ENCODE measurements around the gene LGI4.

The LGI4 gene

DNA sequence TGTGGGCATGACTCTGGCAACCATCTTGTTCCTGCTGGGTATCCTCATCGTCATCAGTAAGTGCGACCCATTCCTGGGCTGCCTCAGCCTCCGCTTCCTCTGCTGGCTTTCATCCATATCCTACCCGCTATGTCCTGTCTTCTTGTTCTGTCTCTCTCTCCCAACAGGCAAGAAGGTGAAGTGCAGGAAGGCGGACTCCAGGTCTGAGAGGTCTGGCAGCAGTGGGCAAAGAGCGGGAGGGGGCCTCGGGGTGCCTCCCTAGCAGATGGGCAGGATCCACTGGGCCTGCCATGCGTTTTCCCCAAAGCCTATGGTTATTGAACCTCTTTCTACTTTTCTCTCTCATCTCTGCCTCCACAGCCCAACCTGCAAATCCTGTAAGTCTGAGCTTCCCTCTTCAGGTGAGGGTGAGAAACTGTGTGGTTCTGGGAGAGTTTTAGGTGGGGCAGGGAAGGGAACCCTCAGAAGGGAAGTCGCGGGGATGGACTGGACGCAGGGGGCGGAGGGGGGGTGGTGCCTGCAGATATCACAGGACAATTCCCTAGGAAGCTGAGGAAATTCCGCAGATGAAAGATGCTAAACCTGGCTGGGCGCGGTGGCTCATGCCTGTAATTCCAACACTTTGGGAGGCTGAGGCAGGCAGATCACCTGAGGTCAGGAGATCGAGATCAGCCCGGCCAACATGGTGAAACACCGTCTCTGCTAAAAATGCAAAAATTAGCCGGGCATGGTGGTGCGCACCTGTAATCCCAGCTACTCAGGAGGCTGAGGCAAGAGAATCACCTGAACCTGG lies 16.6 kb upstream of the LGI4 start:
- TF ChIP-seq TAF1 (IDR thresholded peaks at IDR 0.05; ENCODE audit: borderline replicate concordance, insufficient read depth, low read length) = no peak
- TF ChIP-seq FOXP2 (optimal IDR thresholded peaks at IDR 0.05; ENCODE audit: borderline replicate concordance, extremely low read depth, extremely low read length, insufficient read depth) = no peak
- no peak for TF ChIP-seq POLR2AphosphoS5 (IDR thresholded peaks at IDR 0.05; ENCODE audit: low read depth, low read length)
- TF ChIP-seq SIN3A (IDR thresholded peaks at IDR 0.05; ENCODE audit: borderline replicate concordance, insufficient read depth, low read length) = no peak
- no peak for TF ChIP-seq REST (IDR thresholded peaks at IDR 0.05; ENCODE audit: insufficient read depth in 1 of 2, low read depth in 2 of 2, low read length in 2 of 2)

DNA sequence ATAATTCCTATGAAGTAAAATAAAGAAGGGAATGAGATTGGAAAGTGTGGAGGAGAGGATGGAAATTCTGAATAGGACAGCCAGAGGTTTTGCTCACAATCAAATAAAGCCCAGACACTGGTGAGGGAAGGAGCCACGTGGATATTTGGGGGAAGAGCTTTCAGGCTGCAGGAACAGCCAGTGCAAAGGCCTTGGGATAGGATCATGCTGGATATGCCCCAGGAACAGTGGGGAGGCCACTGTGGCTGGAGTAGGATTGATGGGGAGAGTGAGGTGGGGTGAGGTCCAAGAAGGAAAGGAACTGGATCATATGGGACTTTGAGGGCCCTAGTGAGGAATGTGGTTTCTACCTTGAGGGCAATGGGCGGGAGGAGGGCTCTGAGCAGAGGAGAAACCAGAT lies 15.6 kb upstream of the LGI4 start:
- TF ChIP-seq TAF1 (IDR thresholded peaks at IDR 0.05; ENCODE audit: borderline replicate concordance, insufficient read depth, low read length) = no peak
- TF ChIP-seq POLR2AphosphoS5 (IDR thresholded peaks at IDR 0.05; ENCODE audit: low read depth, low read length) = no peak
- TF ChIP-seq FOXP2 (optimal IDR thresholded peaks at IDR 0.05; ENCODE audit: borderline replicate concordance, extremely low read depth, extremely low read length, insufficient read depth) = no peak
- no peak for TF ChIP-seq REST (IDR thresholded peaks at IDR 0.05; ENCODE audit: insufficient read depth in 1 of 2, low read depth in 2 of 2, low read length in 2 of 2)
- TF ChIP-seq SIN3A (IDR thresholded peaks at IDR 0.05; ENCODE audit: borderline replicate concordance, insufficient read depth, low read length) = no peak

DNA sequence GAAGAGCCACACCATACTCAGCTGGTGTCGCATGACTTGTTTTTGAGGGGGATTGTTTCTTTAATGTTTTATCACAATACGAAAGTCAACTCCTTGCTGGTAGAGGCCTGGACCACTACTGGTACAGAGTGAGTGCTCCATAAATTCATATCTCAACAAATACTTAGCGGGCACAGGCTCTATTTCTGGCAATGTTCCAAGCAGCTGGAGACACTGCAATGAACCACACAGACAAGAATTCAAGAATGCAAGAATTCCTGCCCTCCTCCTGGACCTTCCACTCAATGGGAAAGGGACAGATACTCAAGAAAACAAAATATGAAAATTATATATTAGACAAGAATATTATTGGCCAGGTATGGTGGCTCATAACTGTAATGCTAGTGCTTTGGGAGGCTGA lies 14.6 kb upstream of the LGI4 start:
- no peak for TF ChIP-seq REST (IDR thresholded peaks at IDR 0.05; ENCODE audit: insufficient read depth in 1 of 2, low read depth in 2 of 2, low read length in 2 of 2)
- TF ChIP-seq TAF1 (IDR thresholded peaks at IDR 0.05; ENCODE audit: borderline replicate concordance, insufficient read depth, low read length) = no peak
- no peak for TF ChIP-seq FOXP2 (optimal IDR thresholded peaks at IDR 0.05; ENCODE audit: borderline replicate concordance, extremely low read depth, extremely low read length, insufficient read depth)
- TF ChIP-seq POLR2AphosphoS5 (IDR thresholded peaks at IDR 0.05; ENCODE audit: low read depth, low read length) = no peak
- no peak for TF ChIP-seq SIN3A (IDR thresholded peaks at IDR 0.05; ENCODE audit: borderline replicate concordance, insufficient read depth, low read length)

DNA sequence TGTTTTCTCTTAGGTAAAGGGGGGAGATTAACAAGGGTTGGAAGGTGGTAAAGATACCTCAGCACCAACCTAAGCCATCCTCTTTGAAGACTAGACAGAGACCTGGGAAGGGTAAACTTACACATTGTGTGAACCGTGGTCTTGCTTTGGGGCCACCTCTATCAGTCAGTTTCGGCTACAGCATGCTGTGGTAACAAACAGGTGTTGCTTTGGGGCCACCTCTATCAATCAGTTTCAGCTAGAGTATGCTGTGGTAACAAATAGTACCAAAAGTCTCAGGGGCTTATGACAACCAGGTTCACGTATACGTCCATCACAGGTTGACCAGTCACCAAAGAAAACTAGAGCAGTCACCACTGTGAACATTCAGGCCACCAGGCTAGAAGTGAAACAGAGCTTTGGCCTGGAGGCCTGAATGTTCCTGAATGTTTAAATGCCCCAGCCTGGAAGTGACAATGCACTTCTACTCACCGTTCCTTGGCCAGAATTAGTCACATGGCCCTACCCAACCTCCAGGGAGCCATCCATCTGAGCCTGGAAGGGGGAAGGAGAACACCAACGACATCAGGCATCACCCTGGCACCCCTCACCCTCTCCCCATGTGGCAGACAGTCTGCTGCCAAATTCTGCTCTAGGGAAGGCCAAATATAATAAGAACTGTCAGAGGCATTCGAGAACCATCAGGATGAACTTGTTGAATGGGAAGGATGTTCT lies 12.0 kb upstream of the LGI4 start:
- no peak for TF ChIP-seq POLR2AphosphoS5 (IDR thresholded peaks at IDR 0.05; ENCODE audit: low read depth, low read length)
- no peak for TF ChIP-seq FOXP2 (optimal IDR thresholded peaks at IDR 0.05; ENCODE audit: borderline replicate concordance, extremely low read depth, extremely low read length, insufficient read depth)
- TF ChIP-seq TAF1 (IDR thresholded peaks at IDR 0.05; ENCODE audit: borderline replicate concordance, insufficient read depth, low read length) = no peak
- TF ChIP-seq SIN3A (IDR thresholded peaks at IDR 0.05; ENCODE audit: borderline replicate concordance, insufficient read depth, low read length) = no peak
- no peak for TF ChIP-seq REST (IDR thresholded peaks at IDR 0.05; ENCODE audit: insufficient read depth in 1 of 2, low read depth in 2 of 2, low read length in 2 of 2)
